Nephron (organoid): Measurements from ENCODE around the gene SEC23A.

ENCODE experiments used
- H3K27ac Mint-ChIP-seq, 3 experiments: 2 replicates each; pipeline ENCODE4 v1.8.0; 2020; ENCODE audit warnings: mixed read lengths in 3 of 3, mild to moderate bottlenecking in 2 of 3, moderate library complexity in 1 of 3
- H3K27me3 Mint-ChIP-seq: 2 replicates; pipeline ENCODE4 v1.8.0; 2021; ENCODE audit warnings: low read depth, mild to moderate bottlenecking, moderate library complexity, mixed read lengths
- H3K36me3 Mint-ChIP-seq: 2 replicates; pipeline ENCODE4 v1.8.0; 2020; ENCODE audit warnings: low read depth, mixed read lengths
- H3K4me1 Mint-ChIP-seq: 2 replicates; pipeline ENCODE4 v1.8.0; 2020; ENCODE audit warnings: mixed read lengths
- H3K4me3 Mint-ChIP-seq, 3 experiments: 2 replicates each; pipeline ENCODE4 v1.8.0; 2020; ENCODE audit warnings: mild to moderate bottlenecking in 3 of 3, mixed read lengths in 3 of 3, moderate library complexity in 2 of 3
- H3K9me3 Mint-ChIP-seq: 2 replicates; pipeline ENCODE4 v1.8.0; 2020; ENCODE audit warnings: mixed read lengths
- TF ChIP-seq, protein P1 (sequence below), 3 experiments: fragments of 200-600 bp; sonication (generic); IDR thresholded peaks; one replicate each; pipeline ENCODE4 v1.5.0; 2021; ENCODE audit warnings: antibody characterized with exemption in 3 of 3; ENCODE audit not compliant: unreplicated experiment in 3 of 3

SEC23A gene

DNA sequence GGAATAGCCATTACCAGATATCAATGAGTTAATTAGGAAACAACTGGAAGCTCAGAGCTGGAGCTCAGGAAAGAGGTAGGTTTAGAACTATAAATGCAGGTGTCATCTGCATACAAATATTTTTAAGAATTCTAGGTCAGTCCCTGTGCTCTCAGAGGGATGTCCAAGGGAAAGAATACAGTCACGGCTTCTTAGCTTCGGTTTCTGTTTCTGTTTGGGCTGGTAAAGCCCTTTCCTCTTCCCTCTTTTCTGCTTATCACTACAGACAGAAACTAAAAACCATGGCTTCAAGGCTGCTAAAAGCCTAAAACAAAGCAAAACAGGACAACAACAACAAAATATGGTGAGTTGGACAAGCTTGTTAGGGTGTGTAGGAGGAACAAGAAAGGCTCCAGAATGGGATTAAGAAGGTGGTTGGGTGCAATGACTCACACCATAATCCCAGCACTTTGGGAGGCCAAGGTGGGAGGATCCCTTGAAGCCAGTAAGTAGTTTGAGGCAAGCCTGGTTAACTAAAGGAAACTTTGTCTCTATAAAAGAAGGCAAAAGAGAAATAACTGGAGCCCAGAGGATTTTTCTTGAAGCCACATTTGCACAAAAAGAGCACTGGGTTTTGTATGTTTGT, 113.0 kb downstream of the SEC23A start:
- TF ChIP-seq, protein P1, sequence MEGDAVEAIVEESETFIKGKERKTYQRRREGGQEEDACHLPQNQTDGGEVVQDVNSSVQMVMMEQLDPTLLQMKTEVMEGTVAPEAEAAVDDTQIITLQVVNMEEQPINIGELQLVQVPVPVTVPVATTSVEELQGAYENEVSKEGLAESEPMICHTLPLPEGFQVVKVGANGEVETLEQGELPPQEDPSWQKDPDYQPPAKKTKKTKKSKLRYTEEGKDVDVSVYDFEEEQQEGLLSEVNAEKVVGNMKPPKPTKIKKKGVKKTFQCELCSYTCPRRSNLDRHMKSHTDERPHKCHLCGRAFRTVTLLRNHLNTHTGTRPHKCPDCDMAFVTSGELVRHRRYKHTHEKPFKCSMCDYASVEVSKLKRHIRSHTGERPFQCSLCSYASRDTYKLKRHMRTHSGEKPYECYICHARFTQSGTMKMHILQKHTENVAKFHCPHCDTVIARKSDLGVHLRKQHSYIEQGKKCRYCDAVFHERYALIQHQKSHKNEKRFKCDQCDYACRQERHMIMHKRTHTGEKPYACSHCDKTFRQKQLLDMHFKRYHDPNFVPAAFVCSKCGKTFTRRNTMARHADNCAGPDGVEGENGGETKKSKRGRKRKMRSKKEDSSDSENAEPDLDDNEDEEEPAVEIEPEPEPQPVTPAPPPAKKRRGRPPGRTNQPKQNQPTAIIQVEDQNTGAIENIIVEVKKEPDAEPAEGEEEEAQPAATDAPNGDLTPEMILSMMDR (IDR thresholded peaks at IDR 0.05; ENCODE audit: unreplicated experiment in 3 of 3) = no peak
- H3K4me1 Mint-ChIP-seq = peaks cover 5% of the 10 kb centered on the region
- no peak overlapping the region for H3K4me3 Mint-ChIP-seq
- H3K27ac Mint-ChIP-seq = no peak overlapping the region
- peaks cover 8% of the 10 kb centered on the region for H3K27me3 Mint-ChIP-seq
- no peaks in the 10 kb centered on the region for H3K36me3 Mint-ChIP-seq
- H3K9me3 Mint-ChIP-seq = no peaks in the 10 kb centered on the region

DNA sequence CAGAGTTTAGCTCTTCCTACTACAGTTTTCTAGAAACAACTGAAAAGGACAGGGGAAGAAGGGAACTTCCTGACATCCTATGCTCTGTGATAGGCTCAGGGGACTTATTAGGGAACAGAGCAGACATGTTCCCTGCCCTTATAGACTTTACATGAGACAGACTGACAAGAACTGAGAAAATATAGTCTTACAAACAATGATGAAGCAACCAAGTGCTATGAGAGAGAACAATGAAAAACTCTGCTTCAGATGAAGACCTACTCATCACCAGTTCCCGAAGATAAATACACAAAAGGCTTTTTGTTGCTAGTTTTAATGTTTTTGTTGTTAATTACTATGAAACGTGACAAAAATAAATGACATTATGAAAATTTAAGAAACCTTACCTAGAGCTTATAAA, 115.3 kb downstream of the SEC23A start:
- TF ChIP-seq, protein P1 (IDR thresholded peaks at IDR 0.05; ENCODE audit: unreplicated experiment in 3 of 3) = no peak
- no peaks in the 10 kb centered on the region for H3K4me1 Mint-ChIP-seq
- H3K36me3 Mint-ChIP-seq = no peaks in the 10 kb centered on the region
- no peak overlapping the region for H3K27ac Mint-ChIP-seq
- no peak overlapping the region for H3K4me3 Mint-ChIP-seq
- H3K27me3 Mint-ChIP-seq = peaks cover 8% of the 10 kb centered on the region
- no peaks in the 10 kb centered on the region for H3K9me3 Mint-ChIP-seq

DNA sequence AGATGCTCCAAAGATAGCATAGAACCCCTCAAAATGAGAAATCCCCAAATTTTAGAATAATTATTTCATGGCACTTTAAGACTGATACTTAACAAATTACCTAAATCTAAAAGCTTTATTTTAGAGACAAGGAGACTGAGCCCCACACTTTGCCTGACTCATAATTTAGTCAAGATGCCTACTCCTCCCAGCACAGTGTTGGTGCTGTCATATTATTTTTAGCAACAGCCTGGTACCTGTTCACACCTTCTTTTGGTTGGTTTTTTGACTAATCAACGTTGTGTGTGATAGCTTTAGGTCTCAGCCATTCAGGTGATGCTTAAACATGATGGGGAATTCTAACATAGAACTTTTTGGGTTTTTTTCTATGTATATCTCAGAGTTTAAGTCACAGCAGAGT, 120.2 kb downstream of the SEC23A start:
- Mint-ChIP-seq H3K36me3 (no peaks in the 10 kb centered on the region), H3K9me3 (peaks cover 9% of the 10 kb centered on the region), H3K27ac (no peak overlapping the region), H3K4me3 (no peak overlapping the region), H3K4me1 (no peaks in the 10 kb centered on the region), H3K27me3 (no peaks in the 10 kb centered on the region)
- TF ChIP-seq, protein P1 (IDR thresholded peaks at IDR 0.05; ENCODE audit: unreplicated experiment in 3 of 3) = no peak

DNA sequence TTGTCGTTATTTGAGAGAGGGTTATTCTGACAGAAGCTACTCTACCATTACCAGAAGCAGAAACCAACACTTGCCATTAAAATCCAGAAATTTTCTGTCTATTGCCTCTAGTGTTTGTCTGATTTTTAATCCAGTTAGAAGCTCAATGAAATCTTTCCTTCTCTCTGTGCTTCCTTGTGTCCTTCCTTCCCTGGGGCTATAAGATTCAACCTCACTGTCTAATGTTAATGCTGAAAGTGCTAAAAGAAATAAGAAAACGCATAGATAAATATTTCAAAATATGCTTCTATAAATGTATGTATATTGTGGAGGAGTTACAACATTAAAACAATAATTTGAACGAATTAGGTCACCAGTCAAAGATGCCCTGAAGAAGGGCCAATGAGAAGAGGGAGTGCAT, 120.8 kb downstream of the SEC23A start:
- Mint-ChIP-seq H3K27me3 (no peaks in the 10 kb centered on the region), H3K4me1 (no peaks in the 10 kb centered on the region), H3K4me3 (no peak overlapping the region), H3K9me3 (peaks cover 12% of the 10 kb centered on the region), H3K27ac (no peak overlapping the region), H3K36me3 (no peaks in the 10 kb centered on the region)
- TF ChIP-seq, protein P1 (IDR thresholded peaks at IDR 0.05; ENCODE audit: unreplicated experiment in 3 of 3) = no peak
